SK-N-SH treated with all-trans-retinoic acid at 6 μM for 48 hours (cell line): ENCODE results near the gene AGBL1.

ENCODE experiments used
- ARNTL ChIP-seq: fragments of 450-650 bp; formaldehyde crosslinking; IDR thresholded peaks from 2 replicates; pipeline ENCODE4 v1.5.0; 2020; ENCODE audit warnings: low read depth, mild to moderate bottlenecking, moderate library complexity, borderline replicate concordance
- CREB5 ChIP-seq: fragments of 250-450 bp; sonication (Bioruptor Pico); IDR thresholded peaks from 2 replicates; pipeline ENCODE4 v1.5.1; 2020; ENCODE audit warnings: low read depth, mild to moderate bottlenecking, moderate library complexity
- CSDC2 ChIP-seq: fragments of 250-450 bp; sonication (Bioruptor Pico); IDR thresholded peaks from 2 replicates; pipeline ENCODE4 v1.5.0; 2020; ENCODE audit warnings: mild to moderate bottlenecking, moderate library complexity
- ISL1 ChIP-seq: fragments of 250-450 bp; sonication (Bioruptor Pico); IDR thresholded peaks from 2 replicates; pipeline ENCODE4 v2.1.2; 2022; ENCODE audit warnings: mild to moderate bottlenecking, moderate library complexity
- PATZ1 ChIP-seq: fragments of 250-450 bp; sonication (Bioruptor Pico); IDR thresholded peaks from 2 replicates; pipeline ENCODE4 v1.8.0; 2020; ENCODE audit warnings: mild to moderate bottlenecking, moderate library complexity, borderline replicate concordance
- PPARA ChIP-seq: fragments of 250-450 bp; sonication (Bioruptor Pico); IDR thresholded peaks from 2 replicates; pipeline ENCODE4 v1.5.0; 2020; ENCODE audit warnings: mild to moderate bottlenecking, borderline replicate concordance
- RARB ChIP-seq: fragments of 250-450 bp; sonication (Bioruptor Pico); IDR thresholded peaks from 2 replicates; pipeline ENCODE4 v1.8.0; 2021; ENCODE audit warnings: mild to moderate bottlenecking, moderate library complexity
- TCF4 ChIP-seq: fragments of 250-450 bp; sonication (Bioruptor Pico); IDR thresholded peaks from 2 replicates; pipeline ENCODE4 v1.8.0; 2021; ENCODE audit warnings: mild to moderate bottlenecking, moderate library complexity, borderline replicate concordance
- TSHZ2 ChIP-seq: fragments of 250-450 bp; sonication (Bioruptor Pico); IDR thresholded peaks from 2 replicates; pipeline ENCODE4 v1.5.0; 2020; ENCODE audit warnings: mild to moderate bottlenecking, moderate library complexity
- ZFP3 ChIP-seq: fragments of 250-450 bp; sonication (Bioruptor Pico); IDR thresholded peaks from 2 replicates; pipeline ENCODE4 v1.5.0; 2020; ENCODE audit warnings: mild to moderate bottlenecking, moderate library complexity
- ZFP30 ChIP-seq: fragments of 450-650 bp; formaldehyde crosslinking; IDR thresholded peaks from 2 replicates; pipeline ENCODE4 v1.5.0; 2022; ENCODE audit warnings: mild to moderate bottlenecking, moderate library complexity
- ZNF70 ChIP-seq: fragments of 450-650 bp; formaldehyde crosslinking; IDR thresholded peaks from 2 replicates; pipeline ENCODE4 v1.5.0; 2020; ENCODE audit warnings: mild to moderate bottlenecking, moderate library complexity
- ZNF8 ChIP-seq: fragments of 450-650 bp; formaldehyde crosslinking; IDR thresholded peaks from 2 replicates; pipeline ENCODE4 v1.5.0; 2020; ENCODE audit warnings: mild to moderate bottlenecking, moderate library complexity

GRCh38 chr15:86865920-86866319 lies 786.2 kb downstream of the AGBL1 start:
- TF ChIP-seq PPARA (CRISPR knock-in tag) (no peak), ZNF8 (CRISPR knock-in tag) (no peak), CREB5 (no peak), PATZ1 (CRISPR knock-in tag) (peak; percentile 20; the same call in 1 of the 2 replicates), RARB (CRISPR knock-in tag) (no peak), TSHZ2 (CRISPR knock-in tag) (no peak), TCF4 (CRISPR knock-in tag) (no peak; the same call in 1 of the 2 replicates), ZFP3 (CRISPR knock-in tag) (0 out of 2 replicates have a peak, but pooled peaks have one; percentile 12), ZFP30 (CRISPR knock-in tag) (no peak), ZNF70 (CRISPR knock-in tag) (no peak), ISL1 (CRISPR knock-in tag) (peak; percentile 87), ARNTL (CRISPR knock-in tag) (no peak), CSDC2 (CRISPR knock-in tag) (no peak)
